Stimulated activated naive CD8-positive, alpha-beta T cell treated with anti-CD3 and anti-CD28 coated beads, Interleukin-15, amount 100 ng/mL, for 72 hours (primary cell): ENCODE results near the gene TEAD4.

Experiments
- ATAC-seq: fragments of 150-1000 bp; cut with Tn5 transposase; 2 replicates; pipeline ENCODE4 v1.10.0; 2021; ENCODE audit warnings: mild to moderate bottlenecking, moderate library complexity
- DNase-seq, 2 donors: peaks; one replicate each; pipeline ENCODE4 v3.0.0; 2021 to 2022
- H3K27ac Mint-ChIP-seq, 2 donors: one replicate each; pipeline ENCODE4 v1.8.0; 2022; ENCODE audit warnings: mild to moderate bottlenecking in 2 of 2, mixed read lengths in 2 of 2, moderate library complexity in 2 of 2
- H3K27me3 Mint-ChIP-seq: one replicate; pipeline ENCODE4 v1.8.0; 2022; ENCODE audit warnings: mixed read lengths
- H3K4me1 Mint-ChIP-seq: one replicate; pipeline ENCODE4 v1.8.0; 2022; ENCODE audit warnings: mild to moderate bottlenecking, mixed read lengths
- H3K4me3 Mint-ChIP-seq, 2 donors: one replicate each; pipeline ENCODE4 v1.8.0; 2022; ENCODE audit warnings: mild to moderate bottlenecking in 2 of 2, mixed read lengths in 2 of 2, moderate library complexity in 1 of 2
- H3K9me3 Mint-ChIP-seq, 2 donors: one replicate each; pipeline ENCODE4 v1.8.0; 2022; ENCODE audit warnings: mixed read lengths in 2 of 2

Gene TEAD4

DNA sequence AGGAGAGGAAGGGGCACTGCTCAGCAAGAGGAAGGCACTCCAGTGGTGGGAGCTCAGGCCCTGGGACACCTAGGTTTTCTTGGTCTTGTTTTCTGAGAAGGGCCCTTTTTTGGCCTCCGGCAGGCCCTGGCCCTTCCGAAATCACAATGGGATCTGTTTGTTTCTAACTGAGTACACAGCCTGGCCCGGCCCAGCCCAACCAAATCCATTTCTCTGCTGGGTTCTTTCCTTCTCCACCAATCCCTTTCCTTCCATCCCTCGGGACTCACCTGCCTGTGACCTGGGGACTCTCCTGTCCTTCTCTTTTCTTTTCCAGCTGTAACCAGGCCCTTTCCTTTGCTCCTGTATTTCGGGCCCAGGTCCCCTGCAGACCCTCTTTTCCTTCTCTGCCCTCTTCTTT, 18.6 kb downstream of the TEAD4 start:
- no peak overlapping the region for H3K4me3 Mint-ChIP-seq
- H3K27me3 Mint-ChIP-seq = peaks cover 5% of the 10 kb centered on the region
- H3K27ac Mint-ChIP-seq = peak overlapping the region in 1 of 2 donors; percentile 82
- DNase-seq (no peak), ATAC-seq (no peak)
- no peaks in the 10 kb centered on the region for H3K9me3 Mint-ChIP-seq
- H3K4me1 Mint-ChIP-seq = no peaks in the 10 kb centered on the region

DNA sequence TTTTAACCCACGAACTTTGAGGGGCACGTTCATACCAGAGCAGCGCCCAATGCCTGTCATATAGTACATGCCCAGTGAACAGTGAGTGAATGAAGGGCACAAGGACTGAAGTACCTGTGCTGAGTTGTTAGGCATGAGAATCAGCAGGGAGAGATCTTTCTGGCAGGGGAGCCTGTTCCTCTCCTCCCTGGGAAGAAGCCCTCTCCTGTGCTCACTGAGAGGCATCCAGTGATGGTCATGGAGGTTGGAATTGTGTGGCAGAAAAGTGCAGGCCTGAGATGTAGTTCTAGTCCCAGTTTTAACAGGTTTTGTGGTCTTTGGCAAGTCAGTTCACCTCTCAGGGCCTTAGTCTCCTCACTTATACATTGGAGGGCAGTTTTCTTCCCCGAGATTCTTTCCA, 20.6 kb downstream of the TEAD4 start:
- ATAC-seq (no peak), DNase-seq (no peak)
- peaks cover 5% of the 10 kb centered on the region for H3K4me1 Mint-ChIP-seq
- no peak overlapping the region for H3K27ac Mint-ChIP-seq
- H3K9me3 Mint-ChIP-seq = no peaks in the 10 kb centered on the region
- H3K4me3 Mint-ChIP-seq = no peak overlapping the region
- H3K27me3 Mint-ChIP-seq = no peaks in the 10 kb centered on the region

DNA sequence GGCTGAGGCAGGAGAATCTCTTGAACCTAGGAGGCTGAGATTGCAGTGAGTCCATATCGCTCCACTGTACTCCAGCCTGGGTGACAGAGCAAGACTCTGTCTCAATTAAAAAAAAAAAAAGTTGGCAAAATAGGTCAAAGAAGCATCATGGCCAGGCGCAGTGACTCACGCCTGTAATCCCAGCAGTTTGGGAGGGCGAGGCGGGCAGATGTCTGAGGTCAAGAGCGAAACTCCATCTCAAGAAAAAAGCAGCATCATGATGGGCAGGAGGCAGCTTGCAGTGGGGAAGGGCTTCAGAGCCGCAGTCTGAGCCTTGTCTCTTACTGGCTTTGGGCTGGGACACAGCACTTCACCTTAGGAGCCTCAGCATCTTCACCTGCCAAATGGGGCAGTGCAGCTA, 21.4 kb downstream of the TEAD4 start:
- no peaks in the 10 kb centered on the region for H3K9me3 Mint-ChIP-seq
- no peak for ATAC-seq
- peaks cover 5% of the 10 kb centered on the region for H3K4me1 Mint-ChIP-seq
- H3K4me3 Mint-ChIP-seq = no peak overlapping the region
- no peaks in the 10 kb centered on the region for H3K27me3 Mint-ChIP-seq
- no peak for DNase-seq
- no peak overlapping the region for H3K27ac Mint-ChIP-seq

DNA sequence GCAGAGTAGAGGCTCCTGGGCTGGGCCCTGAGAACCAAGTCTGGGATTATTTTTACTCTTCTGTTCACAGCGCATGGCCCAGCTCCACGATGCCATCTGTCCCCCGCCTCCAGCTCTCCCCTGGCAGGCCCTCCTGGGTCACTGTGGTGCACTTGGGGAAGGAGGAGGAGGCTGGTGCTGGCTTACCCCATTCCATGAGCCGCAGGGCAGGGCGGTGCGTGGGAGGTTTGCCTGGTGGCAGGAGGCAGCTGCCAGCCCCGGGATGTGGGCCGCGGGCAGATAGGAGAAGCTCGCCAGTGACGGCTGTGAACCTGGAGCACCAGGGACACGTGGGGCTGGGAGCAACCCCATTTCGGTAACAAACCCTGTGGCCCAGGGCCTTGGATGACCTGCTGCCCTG, 23.2 kb downstream of the TEAD4 start:
- DNase-seq (no peak), ATAC-seq (no peak)
- H3K27me3 Mint-ChIP-seq = peaks cover 6% of the 10 kb centered on the region
- peaks cover 5% of the 10 kb centered on the region for H3K4me1 Mint-ChIP-seq
- H3K9me3 Mint-ChIP-seq = no peaks in the 10 kb centered on the region
- no peak overlapping the region for H3K27ac Mint-ChIP-seq
- H3K4me3 Mint-ChIP-seq = no peak overlapping the region

DNA sequence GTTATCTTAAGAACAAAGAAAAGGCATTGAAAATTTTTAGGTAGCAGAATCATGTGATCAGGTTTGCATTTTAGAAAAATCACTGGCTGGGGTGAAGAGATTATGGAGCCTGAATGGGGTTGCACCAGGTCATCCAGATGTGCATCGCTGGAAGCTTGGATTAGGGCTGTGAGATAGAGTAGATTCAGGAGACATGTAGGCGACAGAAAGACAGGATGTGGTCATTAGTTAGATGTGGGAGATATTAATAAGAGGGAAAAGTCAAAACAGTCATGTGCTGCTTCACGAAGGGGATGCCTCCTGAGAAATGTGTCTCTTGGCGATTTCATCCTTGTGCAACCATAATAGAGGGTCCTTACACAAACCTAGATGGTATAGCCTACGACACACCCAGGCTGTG, 25.1 kb downstream of the TEAD4 start:
- no peak for DNase-seq
- Mint-ChIP-seq H3K4me1 (peaks cover 5% of the 10 kb centered on the region), H3K9me3 (no peaks in the 10 kb centered on the region), H3K27ac (peak overlapping the region in 1 of 2 donors; percentile 0), H3K4me3 (no peak overlapping the region), H3K27me3 (peaks cover 6% of the 10 kb centered on the region)
- no peak for ATAC-seq

DNA sequence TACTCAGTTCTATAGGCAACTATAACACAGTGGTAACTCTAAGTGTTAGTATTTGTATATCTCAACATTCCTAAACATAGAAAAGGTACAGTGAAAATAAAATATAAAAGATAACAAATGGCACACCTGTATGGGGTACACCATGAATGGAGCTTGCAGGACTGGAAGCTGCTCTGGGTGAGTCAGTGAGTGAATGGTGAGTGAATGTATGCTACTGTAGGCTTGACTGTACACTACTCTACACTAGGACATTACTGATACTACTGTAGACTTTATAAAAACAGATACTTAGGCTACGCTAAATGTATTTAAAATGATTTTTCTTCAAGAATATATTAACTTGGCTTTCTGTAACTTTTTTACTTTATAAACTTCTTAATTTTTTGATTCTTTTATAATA, 25.5 kb downstream of the TEAD4 start:
- DNase-seq (no peak), ATAC-seq (no peak)
- Mint-ChIP-seq H3K4me3 (no peak overlapping the region), H3K9me3 (peaks cover 3 to 4% of the 10 kb centered on the region in 2 donors), H3K4me1 (peaks cover 5% of the 10 kb centered on the region), H3K27ac (no peak overlapping the region), H3K27me3 (peaks cover 6% of the 10 kb centered on the region)

DNA sequence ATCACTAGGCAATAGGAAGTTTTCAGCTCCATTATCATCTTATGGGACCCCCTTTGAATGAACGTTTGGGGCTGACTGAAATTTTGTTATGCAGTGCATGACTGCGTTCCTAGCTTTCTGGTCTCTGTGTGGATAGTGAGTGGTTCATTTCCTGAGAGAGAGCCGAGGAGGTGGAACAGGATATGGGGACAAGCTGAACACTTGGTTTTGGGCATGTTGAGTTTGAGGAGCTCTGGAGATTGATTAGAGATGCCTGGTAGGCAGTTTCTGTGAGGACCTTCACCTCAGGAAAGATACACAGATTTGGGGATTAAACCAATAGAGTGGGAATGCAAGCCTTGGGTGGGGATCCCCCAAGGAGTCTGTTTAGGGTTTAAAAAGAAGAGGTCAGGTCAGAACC, 27.7 kb downstream of the TEAD4 start:
- H3K4me3 Mint-ChIP-seq = no peak overlapping the region
- no peak for DNase-seq
- ATAC-seq = no peak
- no peak overlapping the region for H3K27ac Mint-ChIP-seq
- peaks cover 5% of the 10 kb centered on the region for H3K4me1 Mint-ChIP-seq
- H3K9me3 Mint-ChIP-seq = peaks cover 6 to 9% of the 10 kb centered on the region in 2 donors
- H3K27me3 Mint-ChIP-seq = peaks cover 6% of the 10 kb centered on the region

DNA sequence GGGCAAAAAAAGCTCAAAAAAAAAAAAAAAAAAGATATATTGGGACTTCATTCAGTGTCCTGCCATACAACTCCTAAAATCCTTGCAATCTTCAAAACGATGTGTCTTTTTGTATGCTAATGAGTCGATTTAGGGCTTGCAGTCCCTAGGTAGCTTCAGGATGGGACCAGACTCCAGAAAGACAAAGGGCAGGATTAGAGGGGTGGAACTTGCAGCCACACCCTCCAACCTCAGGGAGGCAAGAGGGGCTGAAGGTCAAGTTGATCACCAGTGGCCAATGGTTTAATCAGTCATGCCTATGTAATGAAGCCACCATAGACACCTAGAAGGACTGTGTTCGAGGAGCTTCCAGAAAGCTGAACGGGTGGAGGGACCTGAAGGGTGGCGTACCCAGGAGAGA, 29.3 kb downstream of the TEAD4 start:
- DNase-seq (no peak), ATAC-seq (no peak)
- Mint-ChIP-seq H3K27ac (no peak overlapping the region), H3K9me3 (peaks cover 6 to 9% of the 10 kb centered on the region in 2 donors), H3K27me3 (peaks cover 6% of the 10 kb centered on the region), H3K4me1 (peaks cover 5% of the 10 kb centered on the region), H3K4me3 (no peak overlapping the region)

DNA sequence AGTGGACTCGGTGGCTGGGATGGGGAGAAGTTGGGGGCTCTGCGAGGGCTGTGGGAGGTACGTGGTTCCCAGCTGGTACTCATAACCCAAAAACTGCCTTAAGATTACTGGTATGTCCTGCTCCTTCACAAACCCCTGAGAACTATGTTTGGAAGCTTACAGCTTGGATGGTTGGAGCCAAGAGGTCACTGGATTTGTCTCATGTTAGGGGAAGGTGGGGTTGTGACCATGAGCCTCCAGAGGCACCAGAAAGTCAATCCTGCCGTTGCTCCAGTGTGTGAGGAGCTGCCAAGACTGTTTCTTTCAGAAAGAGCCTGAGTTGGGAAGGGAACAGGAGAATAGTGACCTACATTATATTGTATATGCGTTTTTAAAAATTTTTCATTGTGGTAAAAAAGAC, 33.5 kb downstream of the TEAD4 start:
- H3K27me3 Mint-ChIP-seq = peaks cover 7% of the 10 kb centered on the region
- no peak for DNase-seq
- no peak overlapping the region for H3K4me3 Mint-ChIP-seq
- ATAC-seq = no peak
- H3K27ac Mint-ChIP-seq = peak overlapping the region in 1 of 2 donors; percentile 35
- H3K9me3 Mint-ChIP-seq = peaks cover 6 to 9% of the 10 kb centered on the region in 2 donors
- no peaks in the 10 kb centered on the region for H3K4me1 Mint-ChIP-seq

DNA sequence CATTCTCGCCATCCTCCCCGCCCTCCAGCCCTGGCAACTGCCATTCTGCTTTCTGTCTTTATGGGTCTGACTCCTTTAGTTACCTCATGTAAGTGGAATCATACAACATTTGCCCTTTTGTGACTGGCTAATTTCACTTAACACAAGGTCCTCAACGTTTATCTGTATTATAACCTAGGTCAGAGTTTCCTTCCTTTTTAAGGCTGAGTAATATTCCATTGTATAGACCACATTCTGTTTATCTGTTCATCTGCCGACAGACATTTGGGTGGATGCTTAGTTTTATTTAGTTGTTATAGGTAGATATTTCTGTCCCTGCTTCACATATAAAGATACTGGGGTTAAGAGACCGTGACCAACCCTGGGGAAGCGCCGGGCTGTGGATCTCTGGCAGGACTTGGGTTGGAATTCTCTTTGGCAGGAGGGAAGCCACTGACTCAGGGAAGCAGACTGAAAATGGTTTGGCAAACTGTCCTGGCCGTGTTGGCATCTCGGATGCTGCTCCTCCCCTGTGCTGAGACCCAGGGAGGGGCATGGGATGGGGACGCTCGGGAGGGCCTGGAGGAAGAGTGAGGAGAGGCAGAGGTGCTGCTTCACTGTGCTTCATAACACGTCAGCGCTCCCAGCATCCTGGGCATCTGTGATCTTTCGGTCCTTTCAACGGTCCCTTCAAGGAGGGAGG, 38.9 kb downstream of the TEAD4 start:
- H3K27ac Mint-ChIP-seq = peak overlapping the region in 1 of 2 donors; percentile 78
- H3K27me3 Mint-ChIP-seq = peaks cover 7% of the 10 kb centered on the region
- H3K4me3 Mint-ChIP-seq = no peak overlapping the region
- no peaks in the 10 kb centered on the region for H3K4me1 Mint-ChIP-seq
- DNase-seq (no peak), ATAC-seq (no peak)
- no peaks in the 10 kb centered on the region for H3K9me3 Mint-ChIP-seq

DNA sequence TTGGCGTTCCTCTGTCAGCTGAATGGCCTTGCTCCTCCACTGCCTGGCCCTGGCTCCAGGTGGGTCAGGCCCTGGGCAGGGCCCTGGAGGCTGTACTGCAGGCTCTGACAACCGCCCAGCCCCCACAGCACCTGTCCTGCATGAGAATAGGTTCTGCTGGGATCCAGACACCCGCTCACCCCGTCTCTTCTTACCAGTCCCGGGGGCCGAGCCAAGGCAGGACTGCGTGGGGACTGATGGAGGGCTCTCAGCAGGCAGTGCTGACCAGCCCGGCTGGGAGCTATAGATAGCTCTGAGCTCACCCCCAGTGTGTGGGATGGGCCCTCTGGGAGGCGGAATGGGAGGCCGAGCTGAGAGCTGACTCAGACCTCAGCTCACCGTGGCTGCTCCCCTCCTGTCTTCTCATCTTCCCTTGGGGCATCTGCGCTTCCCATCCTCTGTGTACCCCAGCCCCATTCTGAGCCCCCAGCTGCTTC, 39.6 kb downstream of the TEAD4 start:
- Mint-ChIP-seq H3K9me3 (no peaks in the 10 kb centered on the region), H3K4me1 (no peaks in the 10 kb centered on the region), H3K27ac (no peak overlapping the region), H3K4me3 (no peak overlapping the region), H3K27me3 (peaks cover 7% of the 10 kb centered on the region)
- ATAC-seq (no peak), DNase-seq (no peak)

DNA sequence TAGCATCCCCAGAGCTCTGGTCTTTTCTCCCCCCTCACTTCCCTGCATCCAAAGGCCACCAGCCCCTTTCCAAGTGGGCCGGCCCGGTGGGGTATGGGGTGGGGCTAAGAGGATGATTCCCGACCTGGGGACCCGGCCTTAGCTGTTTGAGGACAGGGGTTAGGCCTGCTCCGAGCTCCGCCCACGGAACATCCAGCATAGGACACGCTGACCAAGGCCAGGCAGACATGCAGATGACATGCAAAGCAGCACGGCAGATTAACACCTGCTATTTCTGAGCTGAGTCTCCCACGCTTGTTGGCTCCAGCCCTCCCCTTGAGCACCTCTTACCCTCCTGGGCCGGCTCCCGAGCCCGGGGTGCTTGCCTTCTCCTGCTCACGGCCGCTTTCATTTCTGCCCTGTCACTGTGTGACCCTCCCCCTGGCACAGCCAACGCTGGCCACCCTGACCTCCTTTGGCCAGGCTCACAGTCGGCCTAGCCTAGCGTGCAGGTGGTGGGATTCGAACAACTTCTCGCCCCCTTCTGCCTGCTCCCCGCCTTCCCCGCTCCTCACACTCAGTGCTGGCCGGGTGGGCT, 40.2 kb downstream of the TEAD4 start:
- DNase-seq = no peak
- H3K4me3 Mint-ChIP-seq = no peak overlapping the region
- H3K9me3 Mint-ChIP-seq = no peaks in the 10 kb centered on the region
- peaks cover 9% of the 10 kb centered on the region for H3K27me3 Mint-ChIP-seq
- no peak overlapping the region for H3K27ac Mint-ChIP-seq
- ATAC-seq = no peak
- no peaks in the 10 kb centered on the region for H3K4me1 Mint-ChIP-seq

DNA sequence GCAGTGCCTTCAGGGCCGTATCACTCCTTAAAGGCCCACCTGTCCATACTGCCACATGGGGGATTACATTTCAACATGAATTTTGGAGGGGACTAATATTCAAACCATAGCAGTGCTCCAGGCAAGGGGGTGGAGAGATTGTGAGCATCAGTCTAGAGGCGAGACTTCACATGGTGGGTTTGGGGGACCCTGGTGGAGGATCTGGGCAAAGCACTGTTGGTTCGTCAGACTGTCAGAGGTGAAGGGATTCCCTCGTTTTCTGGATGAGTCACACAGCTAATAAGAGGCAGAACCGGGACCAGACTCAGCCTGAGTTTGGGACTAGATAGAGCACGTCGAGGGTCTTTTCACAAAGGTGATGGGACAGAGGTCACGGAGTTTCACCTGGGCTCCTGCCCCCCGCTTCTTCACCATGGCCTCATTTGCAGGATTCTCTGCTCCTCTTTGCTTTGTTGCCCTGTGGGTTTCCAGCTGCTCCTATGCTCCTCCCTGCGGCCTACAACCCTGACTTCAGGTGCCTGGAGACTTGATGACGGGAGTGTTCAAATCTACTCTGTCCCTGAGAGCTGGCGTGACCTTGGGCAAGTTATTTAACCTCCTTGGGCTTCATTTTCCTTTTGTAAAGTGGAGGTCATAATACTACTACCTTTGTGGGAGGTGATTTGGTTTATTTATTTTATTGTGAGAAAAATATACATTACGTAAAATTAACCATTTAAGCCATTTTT, 41.5 kb downstream of the TEAD4 start:
- ATAC-seq (no peak), DNase-seq (no peak)
- Mint-ChIP-seq H3K27me3 (peaks cover 14% of the 10 kb centered on the region), H3K4me1 (no peaks in the 10 kb centered on the region), H3K4me3 (no peak overlapping the region), H3K27ac (no peak overlapping the region), H3K9me3 (no peaks in the 10 kb centered on the region)

DNA sequence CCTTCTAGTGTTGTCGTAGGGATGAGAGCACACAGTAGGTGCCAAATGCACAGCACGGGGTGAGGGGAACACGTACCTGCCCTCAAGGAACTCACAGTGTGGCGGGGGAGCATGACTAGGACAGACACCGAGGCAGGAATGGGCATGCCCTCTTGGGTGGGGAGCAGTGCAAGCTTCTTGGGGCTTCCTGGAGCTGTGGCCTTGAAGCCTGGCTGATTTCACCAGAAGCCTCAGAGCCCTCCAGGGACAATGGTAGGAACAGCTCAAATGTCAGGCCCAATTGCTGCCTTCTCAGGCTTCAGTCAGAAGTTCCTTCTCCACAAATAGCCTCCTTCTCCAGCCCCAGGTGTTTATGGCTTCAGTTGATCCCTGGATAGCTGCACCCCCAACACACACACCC, 43.4 kb downstream of the TEAD4 start:
- DNase-seq (no peak), ATAC-seq (no peak)
- no peaks in the 10 kb centered on the region for H3K4me1 Mint-ChIP-seq
- no peak overlapping the region for H3K27ac Mint-ChIP-seq
- no peak overlapping the region for H3K4me3 Mint-ChIP-seq
- H3K27me3 Mint-ChIP-seq = peaks cover 8% of the 10 kb centered on the region
- no peaks in the 10 kb centered on the region for H3K9me3 Mint-ChIP-seq

DNA sequence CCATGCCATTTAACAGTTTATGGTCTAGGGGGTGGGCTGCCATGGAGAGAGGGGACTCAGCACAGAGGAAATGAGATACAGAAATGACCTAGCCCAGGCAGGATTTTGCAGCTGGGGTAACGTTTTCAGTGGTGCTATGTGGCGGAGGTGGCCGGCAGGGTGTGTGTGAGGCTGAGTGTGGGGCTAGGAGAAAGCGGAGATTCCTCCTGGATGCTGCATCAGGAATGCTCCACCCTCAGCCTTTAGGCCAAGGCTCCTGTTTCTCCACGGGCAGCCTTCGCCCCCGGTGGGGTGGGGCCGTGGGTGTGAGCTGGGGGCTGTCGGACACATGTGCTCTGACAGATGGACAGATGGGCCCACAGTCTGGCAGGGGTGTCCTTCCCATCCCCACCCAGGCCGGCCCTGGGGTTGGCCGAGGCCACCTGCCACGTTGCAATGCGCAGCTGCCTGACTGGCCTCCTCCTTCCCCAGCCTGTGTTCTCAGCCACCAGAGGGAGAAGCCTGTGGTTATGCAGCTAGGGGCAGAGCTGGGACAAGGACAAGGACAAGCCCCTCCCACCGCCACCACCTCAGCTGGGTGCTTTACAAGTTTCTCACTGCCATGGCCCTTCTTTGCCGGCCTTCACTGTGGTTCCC, 44.3 kb downstream of the TEAD4 start:
- H3K4me3 Mint-ChIP-seq = no peak overlapping the region
- no peak for DNase-seq
- ATAC-seq = no peak

More for the DNA sequence above, 44.3 kb downstream of the TEAD4 start:
- peaks cover 7% of the 10 kb centered on the region for H3K27me3 Mint-ChIP-seq
- H3K4me1 Mint-ChIP-seq = no peaks in the 10 kb centered on the region
- H3K9me3 Mint-ChIP-seq = no peaks in the 10 kb centered on the region
- H3K27ac Mint-ChIP-seq = no peak overlapping the region
